Measurements from ENCODE around the gene NMT1.

Gene NMT1

DNA sequence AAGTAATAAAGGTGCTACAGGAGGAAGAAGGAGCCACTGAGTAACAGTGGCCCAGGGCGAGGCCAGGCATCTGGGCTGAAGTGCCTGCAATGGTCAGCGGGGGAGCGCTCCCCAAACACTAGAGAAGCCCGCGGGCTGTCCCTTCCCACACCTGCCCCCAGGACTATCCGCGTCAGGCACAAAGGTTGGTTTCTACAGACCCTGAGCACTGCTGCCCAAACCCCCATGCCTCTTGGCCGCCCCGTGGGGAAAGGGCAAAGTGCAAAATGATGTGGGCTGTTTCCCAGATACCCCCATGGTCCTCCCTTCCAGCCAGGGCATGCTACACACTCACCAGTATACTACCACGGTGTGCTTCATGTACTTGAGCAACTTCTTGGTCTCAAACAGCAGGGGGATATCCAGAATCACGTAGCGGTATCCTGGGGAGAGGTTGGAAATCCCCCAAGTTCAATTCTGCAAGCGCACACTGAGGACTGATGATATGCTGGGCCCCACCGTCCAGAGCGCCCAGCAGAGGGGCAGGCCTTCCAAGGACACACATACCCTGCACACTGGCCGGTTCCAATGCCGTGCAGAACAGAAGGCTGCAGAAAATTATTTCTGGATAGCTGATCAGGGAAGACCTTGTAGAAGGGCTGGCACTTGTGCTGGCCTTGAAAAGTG is 31.2 kb upstream of the NMT1 start:
- no peak overlapping the region for H3K4me3 ChIP-seq (ENCODE audit: low read depth, low read length)
- TF ChIP-seq, protein P1, sequence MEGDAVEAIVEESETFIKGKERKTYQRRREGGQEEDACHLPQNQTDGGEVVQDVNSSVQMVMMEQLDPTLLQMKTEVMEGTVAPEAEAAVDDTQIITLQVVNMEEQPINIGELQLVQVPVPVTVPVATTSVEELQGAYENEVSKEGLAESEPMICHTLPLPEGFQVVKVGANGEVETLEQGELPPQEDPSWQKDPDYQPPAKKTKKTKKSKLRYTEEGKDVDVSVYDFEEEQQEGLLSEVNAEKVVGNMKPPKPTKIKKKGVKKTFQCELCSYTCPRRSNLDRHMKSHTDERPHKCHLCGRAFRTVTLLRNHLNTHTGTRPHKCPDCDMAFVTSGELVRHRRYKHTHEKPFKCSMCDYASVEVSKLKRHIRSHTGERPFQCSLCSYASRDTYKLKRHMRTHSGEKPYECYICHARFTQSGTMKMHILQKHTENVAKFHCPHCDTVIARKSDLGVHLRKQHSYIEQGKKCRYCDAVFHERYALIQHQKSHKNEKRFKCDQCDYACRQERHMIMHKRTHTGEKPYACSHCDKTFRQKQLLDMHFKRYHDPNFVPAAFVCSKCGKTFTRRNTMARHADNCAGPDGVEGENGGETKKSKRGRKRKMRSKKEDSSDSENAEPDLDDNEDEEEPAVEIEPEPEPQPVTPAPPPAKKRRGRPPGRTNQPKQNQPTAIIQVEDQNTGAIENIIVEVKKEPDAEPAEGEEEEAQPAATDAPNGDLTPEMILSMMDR (IDR thresholded peaks at IDR 0.05; ENCODE audit: low read depth, low read length): no peak

DNA sequence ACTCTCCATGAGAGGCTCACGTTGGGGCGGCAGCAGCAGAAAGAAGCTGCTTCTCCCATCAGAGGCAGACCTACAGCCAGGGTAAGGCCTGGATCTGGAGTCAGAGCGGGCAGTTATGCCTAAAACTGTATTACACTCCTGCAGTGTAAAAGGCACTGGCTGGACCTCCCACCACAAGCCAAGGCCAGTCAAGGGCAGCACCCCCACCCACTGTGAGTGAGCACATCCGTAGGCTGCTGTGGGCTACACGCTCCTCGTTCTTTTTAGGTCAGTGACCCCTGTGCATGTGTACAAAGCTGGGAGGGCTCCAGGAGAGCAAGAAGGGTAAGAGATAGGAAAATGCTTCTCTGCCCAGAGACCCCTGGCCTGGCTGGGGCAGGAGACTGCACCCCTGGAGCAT is 30.4 kb upstream of the NMT1 start:
- TF ChIP-seq, protein P1 (IDR thresholded peaks at IDR 0.05; ENCODE audit: low read depth, low read length): no peak
- H3K4me3 ChIP-seq (ENCODE audit: low read depth, low read length): no peak overlapping the region

DNA sequence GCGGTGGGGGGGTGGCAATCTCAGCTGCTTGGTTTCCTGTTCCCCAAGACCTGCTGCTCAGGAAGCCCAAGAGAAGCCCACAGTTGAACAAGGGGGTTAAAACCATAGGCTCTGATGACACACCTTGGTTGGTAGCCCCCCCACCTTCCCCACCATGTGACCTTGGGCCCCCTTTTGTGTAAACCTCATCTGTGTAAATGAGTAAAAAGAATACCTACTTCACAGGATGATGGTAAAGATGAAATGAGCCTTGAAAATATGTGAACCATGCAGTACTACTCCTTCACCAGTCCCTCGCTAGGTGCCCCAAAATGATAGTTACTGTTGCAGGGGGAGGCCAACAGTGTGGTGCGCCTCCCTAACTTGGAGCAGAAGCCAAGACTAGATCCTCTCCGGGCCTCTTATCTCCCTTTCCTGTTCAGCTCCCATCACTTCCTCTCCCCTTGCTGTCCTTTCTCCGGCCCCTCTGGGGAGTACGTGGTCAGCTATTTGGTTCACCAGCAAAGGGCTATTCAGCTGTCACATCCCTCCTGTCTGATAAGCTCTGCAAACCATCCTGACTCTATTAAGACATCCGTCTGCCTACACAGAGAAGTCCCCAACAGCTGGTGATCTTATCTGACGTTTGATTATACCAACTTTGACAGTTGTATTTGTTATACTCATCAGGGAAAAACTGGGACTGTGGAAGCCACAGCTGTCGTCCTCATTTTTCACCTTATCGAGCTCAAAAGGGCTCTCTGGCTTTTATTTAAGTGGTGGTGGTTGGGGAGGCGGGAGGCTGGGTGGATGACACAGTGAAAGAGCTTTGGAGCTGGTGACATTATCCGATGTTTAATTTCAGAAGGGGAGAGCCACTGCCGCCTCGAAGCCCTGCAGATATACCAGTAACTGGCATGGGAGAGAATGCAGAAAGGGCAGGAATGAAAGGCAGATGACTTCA is 29.6 kb upstream of the NMT1 start:
- no peak overlapping the region for H3K4me3 ChIP-seq (ENCODE audit: low read depth, low read length)
- TF ChIP-seq, protein P1 (IDR thresholded peaks at IDR 0.05; ENCODE audit: low read depth, low read length): no peak

DNA sequence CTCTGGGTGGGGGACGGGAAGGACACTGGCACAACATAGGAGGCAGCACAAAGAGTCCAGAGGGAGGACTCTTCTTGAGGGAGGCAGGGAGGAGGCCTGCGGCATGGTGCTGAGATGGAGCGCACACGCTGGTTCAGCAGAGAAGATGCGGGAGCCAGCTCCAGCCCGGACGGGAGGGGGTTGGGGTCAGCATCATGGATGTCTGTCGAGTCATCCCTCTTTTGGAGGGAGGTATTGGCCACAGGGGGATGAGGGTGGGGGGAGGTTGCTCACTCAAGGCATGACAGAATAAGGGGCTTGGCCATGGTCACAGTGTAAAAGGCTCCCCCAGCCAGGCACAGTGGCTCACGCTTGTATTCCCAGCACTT is 29.0 kb upstream of the NMT1 start:
- no peak overlapping the region for H3K4me3 ChIP-seq (ENCODE audit: low read depth, low read length)
- TF ChIP-seq, protein P1 (IDR thresholded peaks at IDR 0.05; ENCODE audit: low read depth, low read length): no peak

DNA sequence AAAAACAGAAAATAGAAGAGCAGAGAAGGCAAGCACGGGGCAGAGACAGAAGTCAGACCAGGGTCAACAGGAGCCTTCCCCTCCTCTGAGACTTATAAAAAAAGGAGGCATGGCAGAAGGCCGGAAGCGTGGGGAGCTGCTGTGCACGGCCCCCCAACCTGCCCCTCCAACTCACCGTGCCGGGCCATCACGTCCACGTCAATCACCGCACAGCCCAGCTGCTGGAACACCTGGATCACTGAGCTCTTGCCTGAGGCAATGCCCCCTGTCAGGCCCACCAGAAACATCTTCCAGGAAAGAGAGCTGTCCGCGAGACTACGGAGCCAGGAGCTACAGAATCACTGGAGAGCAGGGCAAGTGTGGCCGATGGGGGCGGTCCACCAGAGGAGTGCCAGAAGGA is 26.5 kb upstream of the NMT1 start:
- H3K4me3 ChIP-seq (ENCODE audit: low read depth, low read length): no peak overlapping the region
- TF ChIP-seq, protein P1 (IDR thresholded peaks at IDR 0.05; ENCODE audit: low read depth, low read length): no peak

DNA sequence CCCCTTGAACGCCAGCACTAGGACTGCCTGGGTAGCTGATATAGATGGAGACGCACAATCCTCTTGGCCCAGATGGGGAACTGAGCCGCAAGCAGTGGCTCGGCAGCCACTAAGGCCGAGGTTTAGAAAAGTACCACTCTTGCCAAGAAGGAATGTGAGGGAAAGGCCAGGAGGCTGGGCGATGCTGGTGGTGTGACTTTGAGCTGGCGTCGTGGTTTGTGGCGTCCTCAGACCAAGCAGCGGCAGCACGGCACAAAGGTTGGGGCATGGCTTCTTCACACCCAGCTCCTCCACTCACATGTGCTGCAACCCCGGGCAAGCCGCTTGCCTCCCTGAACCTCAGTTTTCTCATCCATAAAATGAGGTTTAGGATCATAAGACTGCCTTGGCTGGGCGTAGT is 25.3 kb upstream of the NMT1 start:
- no peak overlapping the region for H3K4me3 ChIP-seq (ENCODE audit: low read depth, low read length)
- TF ChIP-seq, protein P1 (IDR thresholded peaks at IDR 0.05; ENCODE audit: low read depth, low read length): no peak

DNA sequence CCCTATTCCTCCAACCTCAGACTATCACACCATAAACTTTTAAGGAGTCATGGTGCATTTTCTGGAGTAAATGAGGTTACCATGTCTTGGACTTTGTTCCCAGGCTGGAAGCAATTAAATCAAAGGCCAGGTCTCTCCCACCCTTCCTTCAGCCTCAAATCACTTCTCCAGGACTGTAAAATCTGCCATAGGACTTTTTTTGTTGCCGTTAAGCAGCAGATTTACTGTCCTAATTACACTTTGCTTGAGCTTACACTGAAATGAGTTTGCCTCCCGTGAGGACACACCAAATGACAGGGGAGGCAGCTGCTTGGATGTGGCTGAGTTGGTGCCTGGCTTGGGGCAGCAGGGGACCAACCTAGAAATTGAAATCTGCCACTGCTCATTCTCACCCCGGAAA is 24.4 kb upstream of the NMT1 start:
- TF ChIP-seq, protein P1 (IDR thresholded peaks at IDR 0.05; ENCODE audit: low read depth, low read length): no peak
- no peak overlapping the region for H3K4me3 ChIP-seq (ENCODE audit: low read depth, low read length)

All from WI38 (cell line).